GM12875 (cell line): Measurements from ENCODE around the gene SH3D21.

ENCODE experiments used
- H3K4me3 ChIP-seq: one replicate; pipeline ENCODE4 v1.5.1; 2011; ENCODE audit warnings: low read depth, low read length, control low read depth
- CTCF ChIP-seq: IDR thresholded peaks from 2 replicates; pipeline ENCODE4 v1.5.1; 2011; ENCODE audit warnings: low read depth, mild to moderate bottlenecking, control low read depth, inconsistent platforms, low read length, moderate library complexity, borderline replicate concordance; ENCODE audit not compliant: insufficient read depth

The SH3D21 gene

GRCh38 chr1:36285443-36286101 lies 20.6 kb upstream of the SH3D21 start:
- H3K4me3 ChIP-seq: no peak overlapping the region

GRCh38 chr1:36286802-36287201 lies 19.4 kb upstream of the SH3D21 start:
- H3K4me3 ChIP-seq: no peak overlapping the region
- TF ChIP-seq CTCF: no peak

More at GRCh38 chr1:36285443-36286101, 20.6 kb upstream of the SH3D21 start:
- peak; percentile 49; the same call in 1 of the 2 replicates for TF ChIP-seq CTCF

- H3K4me3 ChIP-seq: no peak overlapping the region
- TF ChIP-seq CTCF: no peak
Measured at GRCh38 chr1:36287595-36287994, 18.6 kb upstream of the SH3D21 start.

GRCh38 chr1:36295390-36295789 lies 10.8 kb upstream of the SH3D21 start:
- TF ChIP-seq CTCF: no peak
- H3K4me3 ChIP-seq: no peak overlapping the region

GRCh38 chr1:36297062-36297461 lies 9.1 kb upstream of the SH3D21 start:
- H3K4me3 ChIP-seq: no peak overlapping the region
- TF ChIP-seq CTCF: no peak

- TF ChIP-seq CTCF: no peak
- H3K4me3 ChIP-seq: no peak overlapping the region
Measured at GRCh38 chr1:36298640-36299039, 7.5 kb upstream of the SH3D21 start.

- no peak overlapping the region for H3K4me3 ChIP-seq
- no peak for TF ChIP-seq CTCF
Measured at GRCh38 chr1:36300526-36300925, 5.6 kb upstream of the SH3D21 start.
